Measurements from ENCODE around the gene NUMB. TPM values are rescaled to one million over a fixed set of nuclear protein-coding genes. Genes with fewer than 3 reads are reported as not detected.

The NUMB gene
- total RNA-seq, 2 experiments from 2014 or later = 27.9 to 31.5 TPM

DNA sequence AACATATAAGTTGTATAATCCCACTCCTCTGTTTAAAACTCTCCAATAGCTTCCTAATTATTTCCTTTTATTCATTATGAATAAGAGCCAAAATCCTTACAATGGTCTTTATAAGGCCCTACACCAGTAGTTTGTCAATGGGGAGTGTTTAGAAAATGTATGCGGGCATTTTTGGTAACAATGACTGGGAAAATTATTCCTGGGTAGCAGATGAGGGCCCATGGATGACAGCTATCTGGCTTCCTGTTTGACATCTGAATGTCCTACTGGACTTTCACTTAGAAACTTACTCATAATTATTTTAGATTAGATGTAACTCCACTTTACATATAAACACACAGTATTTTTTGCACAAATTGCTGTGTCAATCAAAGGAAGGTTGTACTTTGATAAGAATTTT lies 119.8 kb downstream of the NUMB start:
- no peaks in the 10 kb centered on the region for H3K36me3 Mint-ChIP-seq (ENCODE audit: low read depth)
- DNase-seq (no peak), ATAC-seq (ENCODE audit: poor library complexity) (no peak)
- H3K9me3 Mint-ChIP-seq = no peaks in the 10 kb centered on the region
- no peak overlapping the region for H3K4me3 Mint-ChIP-seq
- Histone ChIP-seq H3K4me3 (ENCODE audit: low read length) (no peak overlapping the region), H3K27me3 (ENCODE audit: control insufficient read depth in 1 of 2, insufficient read depth in 2 of 2, low read length in 2 of 2) (no peaks in the 10 kb centered on the region), H3K27ac (ENCODE audit: low read depth in 1 of 2, low read length in 2 of 2) (no peak overlapping the region), H3K4me1 (ENCODE audit: insufficient read depth, low read length) (no peaks in the 10 kb centered on the region), H3K9me3 (ENCODE audit: control insufficient read depth in 1 of 2, insufficient read depth in 1 of 2, low read length in 2 of 2) (no peaks in the 10 kb centered on the region), H3K36me3 (ENCODE audit: insufficient read depth, low read length) (no peaks in the 10 kb centered on the region)
- H3K27me3 Mint-ChIP-seq = no peaks in the 10 kb centered on the region
- peaks cover 10% of the 10 kb centered on the region for H3K4me1 Mint-ChIP-seq (ENCODE audit: low read depth)
- ChIA-PET POLR2A (interaction anchor here (0.7 kb wide), 1 partner anchor 955 kb away, joined by 4 read pairs; no protein-coding TSS in a partner anchor), CTCF (no interaction called here)
- TF ChIP-seq, protein P1, sequence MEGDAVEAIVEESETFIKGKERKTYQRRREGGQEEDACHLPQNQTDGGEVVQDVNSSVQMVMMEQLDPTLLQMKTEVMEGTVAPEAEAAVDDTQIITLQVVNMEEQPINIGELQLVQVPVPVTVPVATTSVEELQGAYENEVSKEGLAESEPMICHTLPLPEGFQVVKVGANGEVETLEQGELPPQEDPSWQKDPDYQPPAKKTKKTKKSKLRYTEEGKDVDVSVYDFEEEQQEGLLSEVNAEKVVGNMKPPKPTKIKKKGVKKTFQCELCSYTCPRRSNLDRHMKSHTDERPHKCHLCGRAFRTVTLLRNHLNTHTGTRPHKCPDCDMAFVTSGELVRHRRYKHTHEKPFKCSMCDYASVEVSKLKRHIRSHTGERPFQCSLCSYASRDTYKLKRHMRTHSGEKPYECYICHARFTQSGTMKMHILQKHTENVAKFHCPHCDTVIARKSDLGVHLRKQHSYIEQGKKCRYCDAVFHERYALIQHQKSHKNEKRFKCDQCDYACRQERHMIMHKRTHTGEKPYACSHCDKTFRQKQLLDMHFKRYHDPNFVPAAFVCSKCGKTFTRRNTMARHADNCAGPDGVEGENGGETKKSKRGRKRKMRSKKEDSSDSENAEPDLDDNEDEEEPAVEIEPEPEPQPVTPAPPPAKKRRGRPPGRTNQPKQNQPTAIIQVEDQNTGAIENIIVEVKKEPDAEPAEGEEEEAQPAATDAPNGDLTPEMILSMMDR (IDR thresholded peaks at IDR 0.05) = no peak
- no peak overlapping the region for H3K27ac Mint-ChIP-seq
- intact Hi-C loops (cut with DNase I, micrococcal nuclease) = no loop called here

DNA sequence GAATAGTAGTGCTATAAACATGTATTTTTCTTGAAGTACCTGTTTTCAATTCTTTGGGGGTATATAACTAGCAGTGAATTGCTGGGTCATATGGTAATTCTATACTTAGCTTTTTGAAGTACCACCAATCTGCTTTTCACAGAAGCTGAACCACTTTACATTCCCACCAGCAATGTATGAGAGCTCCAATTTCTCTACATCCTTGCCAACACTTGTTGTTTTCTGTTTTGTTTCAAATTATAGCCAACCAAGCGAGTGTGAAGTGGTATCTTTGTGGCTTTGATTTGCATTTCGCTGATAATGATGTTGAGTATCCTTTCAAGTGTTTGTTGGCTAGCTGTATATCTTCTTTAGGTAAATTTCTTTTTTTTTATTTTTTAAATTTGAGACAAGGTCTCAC lies 125.3 kb downstream of the NUMB start:
- Histone ChIP-seq H3K36me3 (ENCODE audit: insufficient read depth, low read length) (no peaks in the 10 kb centered on the region), H3K4me3 (ENCODE audit: low read length) (no peak overlapping the region), H3K9me3 (ENCODE audit: control insufficient read depth in 1 of 2, insufficient read depth in 1 of 2, low read length in 2 of 2) (no peaks in the 10 kb centered on the region), H3K4me1 (ENCODE audit: insufficient read depth, low read length) (no peaks in the 10 kb centered on the region), H3K27ac (ENCODE audit: low read depth in 1 of 2, low read length in 2 of 2) (no peak overlapping the region), H3K27me3 (ENCODE audit: control insufficient read depth in 1 of 2, insufficient read depth in 2 of 2, low read length in 2 of 2) (no peaks in the 10 kb centered on the region)
- CTCF ChIA-PET = no interaction called here
- peaks cover 3% of the 10 kb centered on the region for H3K36me3 Mint-ChIP-seq (ENCODE audit: low read depth)
- TF ChIP-seq, protein P1 (IDR thresholded peaks at IDR 0.05) = no peak
- POLR2A ChIA-PET = no interaction called here
- DNase-seq = no peak
- H3K9me3 Mint-ChIP-seq = no peaks in the 10 kb centered on the region
- H3K27me3 Mint-ChIP-seq = no peaks in the 10 kb centered on the region
- no peak overlapping the region for H3K4me3 Mint-ChIP-seq
- H3K27ac Mint-ChIP-seq = no peak overlapping the region
- ATAC-seq (ENCODE audit: poor library complexity) = no peak
- peaks cover under 1% of the 10 kb centered on the region for H3K4me1 Mint-ChIP-seq (ENCODE audit: low read depth)
- intact Hi-C loops (cut with DNase I, micrococcal nuclease) = no loop called here

DNA sequence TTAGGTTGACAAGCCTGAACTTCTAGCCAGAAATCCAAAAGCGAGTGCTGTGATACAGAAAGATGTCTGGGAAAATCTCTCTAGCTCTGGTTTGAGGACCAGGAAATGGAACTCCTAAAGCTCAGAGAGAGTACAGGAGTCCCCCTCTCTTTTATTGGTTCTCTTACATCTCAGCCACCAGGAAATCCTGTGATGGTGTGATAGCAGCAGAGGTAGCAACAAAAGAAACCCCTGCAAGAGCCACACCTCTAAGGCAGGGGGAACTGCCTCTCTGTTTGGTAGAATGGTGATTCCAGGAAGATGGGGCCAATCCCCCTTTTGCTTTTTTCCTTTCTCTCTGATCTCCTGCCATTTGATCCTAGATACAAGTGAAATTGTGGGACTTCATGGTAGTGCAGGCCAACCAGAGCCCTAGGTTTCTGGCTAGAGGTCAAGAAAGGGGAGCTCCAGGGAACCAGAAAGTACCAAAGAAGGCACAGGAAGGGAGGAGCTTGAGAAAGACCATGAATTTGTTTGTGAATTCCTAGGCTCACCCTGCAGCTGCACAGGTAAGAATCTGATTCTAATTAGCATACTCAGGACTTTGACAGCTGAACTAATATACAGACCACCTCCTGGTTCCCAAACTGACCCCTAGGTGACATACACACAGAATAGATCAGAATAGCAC lies 132.6 kb downstream of the NUMB start:
- H3K9me3 Mint-ChIP-seq = no peaks in the 10 kb centered on the region
- H3K36me3 Mint-ChIP-seq (ENCODE audit: low read depth) = peaks cover 13% of the 10 kb centered on the region
- DNase-seq = peak in 4 of 14 experiments; percentile 13 to 61 (median 34)
- H3K36me3 ChIP-seq (ENCODE audit: insufficient read depth, low read length) = peaks cover 12% of the 10 kb centered on the region
- ChIA-PET CTCF (no interaction called here), POLR2A (interaction anchor here (1.3 kb wide), 1 partner anchor 133 kb away, joined by 4 read pairs; no protein-coding TSS in a partner anchor)
- H3K27me3 ChIP-seq (ENCODE audit: control insufficient read depth in 1 of 2, insufficient read depth in 2 of 2, low read length in 2 of 2) = no peaks in the 10 kb centered on the region
- TF ChIP-seq, protein P1 (IDR thresholded peaks at IDR 0.05) = no peak
- H3K27ac ChIP-seq (ENCODE audit: low read depth in 1 of 2, low read length in 2 of 2) = peak overlapping the region in 1 of 2 donors; percentile 46
- H3K4me3 ChIP-seq (ENCODE audit: low read length) = no peak overlapping the region
- H3K27ac Mint-ChIP-seq = peak overlapping the region; percentile 45
- peaks cover 47% of the 10 kb centered on the region for H3K4me1 Mint-ChIP-seq (ENCODE audit: low read depth)
- H3K4me1 ChIP-seq (ENCODE audit: insufficient read depth, low read length) = peaks cover 20% of the 10 kb centered on the region
- H3K9me3 ChIP-seq (ENCODE audit: control insufficient read depth in 1 of 2, insufficient read depth in 1 of 2, low read length in 2 of 2) = no peaks in the 10 kb centered on the region
- peak; percentile 86 for ATAC-seq (ENCODE audit: poor library complexity)
- H3K4me3 Mint-ChIP-seq = peak overlapping the region; percentile 31
- H3K27me3 Mint-ChIP-seq = no peaks in the 10 kb centered on the region
- intact Hi-C loops (cut with DNase I, micrococcal nuclease) = no loop called here

All from CD4-positive, alpha-beta T cell (primary cell).